ENCODE measurements around the gene TTLL11. TPM values are rescaled to one million over a fixed set of nuclear protein-coding genes. Genes with fewer than 3 reads are reported as not detected.
"Not testable (repeated sequence)": the region's sequence is repeated elsewhere in the genome, so short reads cannot be mapped to it uniquely, and the experiment has no call there.

Gene TTLL11
- total RNA-seq, 1 donor, result 6.2 TPM

DNA sequence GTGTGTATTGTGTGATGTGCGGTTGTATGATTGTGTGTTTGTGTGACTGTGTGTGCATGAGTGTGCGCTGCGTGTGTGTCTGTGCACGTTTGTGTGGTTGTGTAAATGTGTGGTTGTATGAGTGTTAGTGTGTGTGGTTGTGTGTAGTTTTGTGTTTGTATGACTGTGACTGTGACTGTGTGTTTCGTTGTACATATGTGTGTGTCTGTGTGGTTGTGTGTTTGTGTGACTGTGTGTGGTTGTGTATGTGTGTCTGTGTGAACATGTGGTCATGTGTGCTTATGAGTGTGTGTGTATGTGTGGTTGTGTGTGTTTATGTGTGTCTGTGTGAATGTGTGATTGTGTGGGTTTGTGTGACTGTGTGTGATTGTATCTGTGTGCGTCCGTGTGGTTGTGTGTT, 197.8 kb downstream of the TTLL11 start:
- TF ChIP-seq, protein P1, sequence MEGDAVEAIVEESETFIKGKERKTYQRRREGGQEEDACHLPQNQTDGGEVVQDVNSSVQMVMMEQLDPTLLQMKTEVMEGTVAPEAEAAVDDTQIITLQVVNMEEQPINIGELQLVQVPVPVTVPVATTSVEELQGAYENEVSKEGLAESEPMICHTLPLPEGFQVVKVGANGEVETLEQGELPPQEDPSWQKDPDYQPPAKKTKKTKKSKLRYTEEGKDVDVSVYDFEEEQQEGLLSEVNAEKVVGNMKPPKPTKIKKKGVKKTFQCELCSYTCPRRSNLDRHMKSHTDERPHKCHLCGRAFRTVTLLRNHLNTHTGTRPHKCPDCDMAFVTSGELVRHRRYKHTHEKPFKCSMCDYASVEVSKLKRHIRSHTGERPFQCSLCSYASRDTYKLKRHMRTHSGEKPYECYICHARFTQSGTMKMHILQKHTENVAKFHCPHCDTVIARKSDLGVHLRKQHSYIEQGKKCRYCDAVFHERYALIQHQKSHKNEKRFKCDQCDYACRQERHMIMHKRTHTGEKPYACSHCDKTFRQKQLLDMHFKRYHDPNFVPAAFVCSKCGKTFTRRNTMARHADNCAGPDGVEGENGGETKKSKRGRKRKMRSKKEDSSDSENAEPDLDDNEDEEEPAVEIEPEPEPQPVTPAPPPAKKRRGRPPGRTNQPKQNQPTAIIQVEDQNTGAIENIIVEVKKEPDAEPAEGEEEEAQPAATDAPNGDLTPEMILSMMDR (IDR thresholded peaks at IDR 0.05; ENCODE audit: extremely low read depth, low read depth, low read length), result no peak
- no peak for DNase-seq (ENCODE audit: insufficient read length, low spot score, missing footprints)
- no peaks in the 10 kb centered on the region for H3K36me3 ChIP-seq (ENCODE audit: insufficient read depth, low read length)
- H3K27me3 ChIP-seq (ENCODE audit: insufficient read depth, low read length), result no peaks in the 10 kb centered on the region
- H3K79me2 ChIP-seq (ENCODE audit: insufficient read depth, low read length), result no peaks in the 10 kb centered on the region
- H3K4me1 ChIP-seq (ENCODE audit: insufficient read depth, low read length), result peaks cover 7% of the 10 kb centered on the region
- H3K4me3 ChIP-seq (ENCODE audit: insufficient read depth, low read length), result no peak overlapping the region
- no peak overlapping the region for H3K27ac ChIP-seq (ENCODE audit: low read depth, low read length)
- H3K9me3 ChIP-seq (ENCODE audit: low read depth, low read length), result no peaks in the 10 kb centered on the region
- H3K4me2 ChIP-seq (ENCODE audit: insufficient read depth, low read length), result no peak overlapping the region
- no peak overlapping the region for H2AFZ ChIP-seq (ENCODE audit: low read length)
- no peaks in the 10 kb centered on the region for H4K20me1 ChIP-seq (ENCODE audit: insufficient read depth, low read length)

- H3K36me3 ChIP-seq (ENCODE audit: insufficient read depth, low read length); H3K4me2 ChIP-seq (ENCODE audit: insufficient read depth, low read length); H2AFZ ChIP-seq (ENCODE audit: low read length); H3K27ac ChIP-seq (ENCODE audit: low read depth, low read length); H3K79me2 ChIP-seq (ENCODE audit: insufficient read depth, low read length); DNase-seq (ENCODE audit: insufficient read length, low spot score, missing footprints); H3K9me3 ChIP-seq (ENCODE audit: low read depth, low read length); H3K27me3 ChIP-seq (ENCODE audit: insufficient read depth, low read length); H4K20me1 ChIP-seq (ENCODE audit: insufficient read depth, low read length); H3K4me3 ChIP-seq (ENCODE audit: insufficient read depth, low read length): not testable (repeated sequence)
- H3K4me1 ChIP-seq (ENCODE audit: insufficient read depth, low read length), result peaks cover 11% of the 10 kb centered on the region
Observed at GRCh38 chr9:121894380-121894779, 198.7 kb downstream of the TTLL11 start.

DNA sequence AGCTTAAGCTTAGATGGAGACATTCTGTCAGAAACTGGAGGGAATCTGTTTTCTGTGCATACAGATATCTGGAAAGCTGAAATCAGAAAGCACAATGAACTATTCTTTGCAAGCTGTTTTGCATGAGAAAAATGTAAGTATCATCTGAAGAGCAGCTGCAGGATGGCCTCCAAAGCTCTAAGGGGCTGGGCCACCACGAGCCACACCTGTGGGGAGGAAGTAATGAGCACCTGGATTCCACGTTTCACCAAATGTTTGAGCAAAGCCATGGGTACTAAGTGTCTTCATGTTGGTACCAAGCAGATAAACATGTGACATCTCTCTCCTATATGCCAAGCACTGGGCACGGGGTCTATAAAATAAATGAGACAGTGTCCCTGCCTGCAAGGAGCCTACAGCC, 199.3 kb downstream of the TTLL11 start:
- TF ChIP-seq, protein P1 (IDR thresholded peaks at IDR 0.05; ENCODE audit: extremely low read depth, low read depth, low read length), result no peak
- no peaks in the 10 kb centered on the region for H3K27me3 ChIP-seq (ENCODE audit: insufficient read depth, low read length)
- H3K4me3 ChIP-seq (ENCODE audit: insufficient read depth, low read length), result no peak overlapping the region
- no peaks in the 10 kb centered on the region for H3K9me3 ChIP-seq (ENCODE audit: low read depth, low read length)
- H3K79me2 ChIP-seq (ENCODE audit: insufficient read depth, low read length), result no peaks in the 10 kb centered on the region
- H3K27ac ChIP-seq (ENCODE audit: low read depth, low read length), result no peak overlapping the region
- no peaks in the 10 kb centered on the region for H3K36me3 ChIP-seq (ENCODE audit: insufficient read depth, low read length)
- H3K4me1 ChIP-seq (ENCODE audit: insufficient read depth, low read length), result peaks cover 14% of the 10 kb centered on the region
- no peak overlapping the region for H2AFZ ChIP-seq (ENCODE audit: low read length)
- DNase-seq (ENCODE audit: insufficient read length, low spot score, missing footprints), result no peak
- H4K20me1 ChIP-seq (ENCODE audit: insufficient read depth, low read length), result no peaks in the 10 kb centered on the region
- H3K4me2 ChIP-seq (ENCODE audit: insufficient read depth, low read length), result no peak overlapping the region

DNA sequence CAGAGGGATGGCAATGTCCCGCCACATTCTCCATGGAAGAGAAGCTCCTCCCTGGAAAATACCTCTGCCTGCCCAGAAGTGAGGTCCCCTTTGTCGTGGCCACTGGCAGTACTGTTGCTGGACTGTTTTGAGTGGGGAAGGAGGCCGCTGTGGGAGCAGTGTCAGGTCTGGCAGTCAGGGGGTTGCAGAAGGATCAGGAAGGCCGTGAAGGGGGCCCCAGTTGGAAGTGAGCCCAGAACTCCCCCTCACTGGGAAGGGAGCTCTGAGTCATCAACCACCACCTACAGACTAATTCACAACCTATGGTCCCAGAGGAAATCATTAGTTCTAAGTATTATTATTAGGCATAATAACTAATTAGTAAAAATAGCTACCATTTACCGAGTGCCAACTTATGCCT, 200.4 kb downstream of the TTLL11 start:
- Histone ChIP-seq H3K27ac (ENCODE audit: low read depth, low read length) (no peak overlapping the region), H3K4me1 (ENCODE audit: insufficient read depth, low read length) (peaks cover 20% of the 10 kb centered on the region), H3K36me3 (ENCODE audit: insufficient read depth, low read length) (no peaks in the 10 kb centered on the region), H3K4me2 (ENCODE audit: insufficient read depth, low read length) (no peak overlapping the region), H3K27me3 (ENCODE audit: insufficient read depth, low read length) (no peaks in the 10 kb centered on the region), H3K4me3 (ENCODE audit: insufficient read depth, low read length) (no peak overlapping the region), H4K20me1 (ENCODE audit: insufficient read depth, low read length) (no peaks in the 10 kb centered on the region), H3K79me2 (ENCODE audit: insufficient read depth, low read length) (no peaks in the 10 kb centered on the region), H3K9me3 (ENCODE audit: low read depth, low read length) (no peaks in the 10 kb centered on the region), H2AFZ (ENCODE audit: low read length) (no peak overlapping the region)
- TF ChIP-seq, protein P1 (IDR thresholded peaks at IDR 0.05; ENCODE audit: extremely low read depth, low read depth, low read length), result no peak
- no peak for DNase-seq (ENCODE audit: insufficient read length, low spot score, missing footprints)
